ENCODE measurements around the gene LRRC37A2.
"Not testable (repeated sequence)": the region's sequence is repeated elsewhere in the genome, so short reads cannot be mapped to it uniquely, and the experiment has no call there.

- not testable (repeated sequence) for TF ChIP-seq EZH2 (IDR thresholded peaks at IDR 0.05; ENCODE audit: insufficient read depth, poor library complexity, severe bottlenecking); EZH2phosphoT487 (IDR thresholded peaks at IDR 0.05; ENCODE audit: insufficient read depth, low read depth)
Observed at GRCh38 chr17:46559155-46559554, 46.9 kb downstream of the LRRC37A2 start.

All from GM23248 (cell line).